ENCODE data around the gene SPRY4.
"Not testable (repeated sequence)": the region's sequence is repeated elsewhere in the genome, so short reads cannot be mapped to it uniquely, and the experiment has no call there.

SPRY4 gene

DNA sequence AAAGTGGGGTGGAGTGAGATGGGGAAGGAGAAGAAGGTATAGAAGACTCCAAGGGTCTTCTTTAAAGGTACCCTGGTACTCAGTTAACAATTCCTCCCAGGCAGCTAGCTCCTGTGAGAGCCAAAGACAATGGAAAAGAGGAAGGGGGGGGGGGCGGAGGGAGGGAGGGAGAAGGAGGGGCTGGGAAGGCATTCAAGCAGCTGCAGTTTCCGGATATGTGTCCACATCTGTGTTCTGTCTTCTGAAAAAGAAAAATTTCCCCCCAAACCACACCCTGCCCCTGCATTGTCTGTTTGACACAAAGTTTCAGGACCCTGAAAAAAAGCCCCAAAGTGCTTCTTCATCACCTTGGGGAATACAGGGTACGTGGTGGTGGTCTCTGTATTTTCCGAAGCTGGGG is 11.1 kb downstream of the SPRY4 start:
- no peak for DNase-seq

DNA sequence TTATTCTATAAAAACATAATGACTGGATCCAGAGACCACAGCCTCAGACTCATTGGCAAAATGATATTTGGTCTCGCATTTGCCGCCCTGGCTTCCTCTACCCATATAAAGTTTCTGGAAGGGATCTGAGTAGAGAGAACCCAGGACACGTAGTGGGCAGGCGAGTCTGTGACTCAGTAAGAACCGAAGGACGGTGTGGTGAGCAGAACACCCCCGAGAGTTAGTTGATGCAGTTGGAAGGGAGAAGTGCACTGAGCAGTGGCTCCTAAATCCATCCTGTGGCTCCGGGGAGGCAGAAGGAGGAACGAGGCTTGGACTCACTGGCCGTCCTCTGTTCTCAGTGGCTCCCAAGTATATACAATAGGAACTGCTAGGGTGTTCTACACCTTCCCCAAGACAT is 11.5 kb downstream of the SPRY4 start:
- DNase-seq, result no peak

DNA sequence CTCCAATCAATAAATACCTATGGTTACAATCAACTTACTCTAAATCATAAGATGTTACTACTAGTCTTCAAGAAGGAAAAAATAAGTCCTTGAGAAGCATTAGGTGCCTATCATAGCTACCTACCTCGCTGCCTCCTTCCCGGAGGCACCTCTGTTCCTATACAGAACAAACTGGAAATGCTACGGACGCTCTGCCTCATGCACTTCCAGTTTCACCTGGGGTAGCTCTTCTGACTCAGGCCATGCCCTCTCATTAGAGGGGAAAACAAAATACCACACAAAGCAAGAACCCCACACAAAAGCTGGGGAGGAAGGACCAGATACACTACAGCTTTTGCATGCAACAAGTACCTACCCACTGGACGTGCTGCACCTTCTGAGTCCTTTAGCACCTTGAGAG is 12.4 kb downstream of the SPRY4 start:
- DNase-seq, result no peak

DNA sequence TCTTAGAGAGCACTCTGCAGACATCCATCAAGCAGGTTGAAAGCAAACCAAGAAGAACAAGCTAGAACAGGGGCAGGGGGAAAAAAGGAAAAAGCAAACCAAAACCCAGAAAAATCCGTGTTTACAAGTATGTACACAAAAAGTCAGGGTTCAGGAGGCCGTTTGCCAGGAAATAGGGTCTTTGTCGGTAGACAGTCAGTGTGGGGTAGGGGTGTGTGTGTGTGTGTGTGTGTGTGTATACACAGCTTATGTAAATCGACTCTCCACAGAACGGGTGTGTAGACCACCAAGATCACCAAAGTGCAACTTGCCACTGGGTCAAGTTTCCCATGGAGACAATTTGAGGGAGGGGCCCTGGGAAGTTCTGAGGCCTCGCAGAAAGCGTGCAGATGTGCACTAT is 13.1 kb downstream of the SPRY4 start:
- DNase-seq, result no peak

DNA sequence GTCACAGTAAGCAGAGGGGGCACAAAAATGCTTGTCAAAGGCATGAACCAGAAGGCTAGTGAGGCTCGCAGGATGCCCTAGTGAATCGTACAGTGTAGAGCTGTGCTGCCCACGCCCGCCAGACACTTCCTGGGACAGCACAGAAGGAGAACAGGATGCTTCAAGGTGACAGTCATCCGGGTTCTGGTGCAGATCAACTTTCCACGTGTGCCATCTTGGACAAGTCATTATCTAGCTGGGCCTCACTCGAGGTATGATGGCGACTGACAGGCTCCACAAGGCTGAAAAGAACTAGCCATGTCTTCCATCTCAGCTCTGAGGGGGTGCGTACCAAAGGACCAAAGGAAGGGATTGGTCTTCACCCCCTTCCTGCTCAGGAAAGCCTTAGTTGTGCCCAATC is 14.0 kb downstream of the SPRY4 start:
- DNase-seq, result no peak

DNA sequence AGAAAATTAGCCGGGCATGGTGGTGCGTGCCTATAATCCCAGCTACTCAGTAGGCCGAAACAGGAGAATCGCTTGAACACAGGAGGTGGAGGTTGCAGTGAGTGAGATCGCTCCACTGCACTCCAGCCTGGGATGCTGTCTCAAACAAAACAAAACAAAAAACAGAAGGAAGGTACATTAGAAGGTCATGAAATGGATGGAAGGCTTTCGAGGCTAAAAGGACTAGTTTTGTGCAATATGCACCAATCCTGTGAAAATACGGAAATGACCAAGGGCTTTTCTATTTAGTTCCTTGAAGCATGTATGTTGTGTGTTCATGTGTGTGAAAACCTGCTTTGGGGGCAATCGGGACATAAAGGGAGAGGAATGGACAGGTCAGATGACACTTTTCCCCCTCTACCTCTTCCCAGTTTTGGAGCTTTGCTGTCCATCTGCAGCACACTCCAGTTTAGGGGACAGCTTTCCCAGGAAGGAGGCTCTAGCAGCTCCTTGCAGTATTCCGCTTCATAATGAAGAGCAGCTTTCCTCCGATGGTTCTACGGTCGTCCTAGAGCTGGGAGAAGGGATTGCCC is 15.0 kb downstream of the SPRY4 start:
- DNase-seq, result no peak

DNA sequence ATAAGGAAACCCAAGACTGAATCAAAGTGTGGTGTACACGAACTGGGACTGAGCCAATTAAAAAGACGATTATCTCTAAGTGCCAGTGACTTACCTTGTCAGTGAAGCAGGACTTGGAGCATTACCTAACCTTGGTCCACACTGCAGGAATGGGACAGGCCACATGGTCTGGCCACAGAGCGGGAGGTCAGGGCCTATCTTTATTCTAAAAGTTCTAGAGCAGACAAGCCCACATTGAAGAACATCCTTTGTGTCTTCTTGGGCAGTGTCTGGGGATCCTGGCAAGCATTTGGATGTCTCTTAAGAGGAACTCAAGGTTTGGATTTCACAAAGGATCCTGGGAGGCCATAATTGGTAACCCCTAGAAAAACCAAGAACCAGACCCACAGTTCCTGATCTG is 16.5 kb downstream of the SPRY4 start:
- DNase-seq, result no peak

DNA sequence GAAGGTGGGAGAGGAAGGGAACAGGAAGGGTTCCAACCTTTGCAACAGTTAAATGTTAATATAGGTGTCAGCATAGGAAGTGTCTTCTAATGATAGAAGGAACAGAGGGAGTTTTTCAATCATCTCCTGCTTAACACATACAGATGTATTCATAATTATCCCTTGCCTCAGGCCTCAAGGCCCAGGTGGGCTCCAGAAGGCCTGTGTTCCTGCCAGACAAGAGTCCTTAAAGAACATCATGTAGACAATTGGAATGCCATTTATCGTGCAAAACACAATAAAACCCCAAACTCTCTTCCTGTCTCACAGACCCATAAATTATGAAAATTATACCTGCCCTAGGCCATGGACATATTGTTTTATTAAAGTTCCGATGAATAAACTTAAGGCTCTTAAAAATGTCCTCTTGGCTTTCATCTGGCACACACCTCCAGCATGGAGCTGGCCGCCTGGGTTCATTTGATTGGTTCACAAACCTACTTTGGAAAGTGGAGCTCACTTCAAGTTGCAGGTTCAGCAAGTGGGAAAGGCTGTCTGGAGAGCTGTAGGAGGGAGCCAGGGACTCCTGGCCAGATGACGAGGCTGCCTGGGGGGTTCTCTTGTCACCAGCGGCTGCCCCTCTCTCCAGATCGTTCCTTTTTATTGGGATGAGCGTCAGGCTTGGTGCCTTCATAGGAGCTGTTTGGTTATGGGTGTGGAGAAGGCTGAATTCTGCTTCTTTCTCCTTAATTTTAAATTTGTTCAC is 17.5 kb downstream of the SPRY4 start:
- DNase-seq, result no peak

DNA sequence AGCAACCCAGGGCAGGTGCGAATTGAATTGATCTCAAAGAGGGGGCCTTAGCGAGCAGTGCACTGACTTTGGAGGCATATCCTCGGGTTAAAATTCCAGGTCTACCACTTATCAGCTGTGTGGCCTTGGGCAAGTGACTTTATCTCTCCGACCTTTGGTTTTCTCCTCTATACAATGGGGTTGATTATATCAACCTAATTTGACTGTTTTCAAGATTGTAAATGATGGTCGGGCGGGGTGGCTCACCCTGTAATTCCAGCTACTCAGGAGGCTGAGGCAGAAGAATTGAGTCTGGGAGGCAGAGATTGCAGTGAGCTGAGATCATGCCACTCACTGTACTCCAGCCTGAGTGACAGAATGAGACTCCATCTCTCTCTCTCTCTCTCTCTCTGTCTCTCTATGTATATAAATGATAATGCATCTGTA is 18.7 kb downstream of the SPRY4 start:
- no peak for DNase-seq

DNA sequence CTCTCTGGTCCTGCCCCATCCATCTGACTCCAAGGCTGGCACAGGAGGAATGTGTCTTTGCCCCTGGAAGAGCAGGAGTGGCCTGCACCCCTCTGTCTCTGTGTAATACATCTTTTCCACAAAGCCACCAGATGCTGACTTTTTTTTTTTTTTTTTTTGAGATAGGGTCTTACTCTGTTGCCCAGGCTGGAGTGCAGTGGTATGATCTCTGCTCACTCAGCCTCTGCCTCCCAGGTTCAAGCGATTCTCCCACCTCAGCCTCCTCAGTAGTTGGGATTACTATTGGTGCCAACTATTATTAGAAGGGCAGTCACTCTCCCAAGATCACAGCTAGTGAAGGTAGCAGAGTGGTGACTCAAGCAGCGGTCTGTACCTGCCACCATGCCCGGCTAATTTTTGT is 19.6 kb downstream of the SPRY4 start:
- no peak for DNase-seq

DNA sequence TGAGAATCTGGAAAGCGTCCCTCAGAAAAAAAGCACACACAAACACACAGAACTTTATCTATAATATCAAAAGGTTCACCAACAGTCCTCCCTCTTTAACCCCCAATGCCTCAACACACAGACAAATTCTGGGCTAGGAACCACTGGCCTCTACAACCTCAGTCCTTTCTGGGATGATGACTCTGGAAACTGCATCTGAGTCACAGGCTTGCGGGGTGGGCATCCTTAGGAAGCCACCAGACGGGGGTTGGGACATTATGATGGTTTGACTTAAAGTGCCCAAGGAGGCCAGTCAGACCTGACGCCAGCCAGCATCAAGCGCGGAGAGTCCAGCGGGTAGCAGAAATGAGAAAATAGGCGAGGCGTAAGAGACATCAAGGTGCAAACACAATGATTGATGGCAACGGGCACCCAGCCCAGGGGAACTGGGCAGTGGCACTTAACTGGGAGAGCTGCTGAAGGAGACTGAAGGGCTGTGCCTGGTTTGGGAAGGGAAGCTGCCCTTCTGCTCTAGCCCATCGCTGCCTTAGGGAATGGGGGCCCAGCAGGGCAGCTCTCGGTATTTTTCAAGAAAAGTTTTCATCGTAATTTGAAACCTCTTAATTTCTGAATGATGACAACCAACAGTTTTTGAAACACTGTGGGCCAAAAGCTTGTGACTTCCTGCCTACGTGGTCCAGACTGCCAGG is 20.7 kb downstream of the SPRY4 start:
- no peak for DNase-seq

DNA sequence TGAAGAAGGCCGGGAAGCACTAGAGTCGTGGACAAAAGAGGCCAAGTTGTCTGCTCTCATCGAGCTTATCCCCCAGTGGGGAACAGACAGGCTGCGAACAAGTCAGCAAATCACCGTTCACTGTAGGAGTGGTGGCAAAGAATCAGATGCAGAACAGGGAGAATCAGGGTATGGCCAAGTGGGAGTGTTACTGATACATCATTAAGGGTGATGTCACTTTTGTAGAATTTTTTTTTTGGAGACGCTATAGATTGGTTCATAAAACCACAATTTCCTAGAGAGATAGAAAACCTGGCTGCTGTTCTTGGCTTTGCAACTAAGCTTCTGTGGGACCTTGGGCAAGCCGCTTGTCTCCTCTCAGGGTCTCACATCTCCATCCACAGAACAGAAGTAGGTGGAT is 21.3 kb downstream of the SPRY4 start:
- DNase-seq, result no peak

DNA sequence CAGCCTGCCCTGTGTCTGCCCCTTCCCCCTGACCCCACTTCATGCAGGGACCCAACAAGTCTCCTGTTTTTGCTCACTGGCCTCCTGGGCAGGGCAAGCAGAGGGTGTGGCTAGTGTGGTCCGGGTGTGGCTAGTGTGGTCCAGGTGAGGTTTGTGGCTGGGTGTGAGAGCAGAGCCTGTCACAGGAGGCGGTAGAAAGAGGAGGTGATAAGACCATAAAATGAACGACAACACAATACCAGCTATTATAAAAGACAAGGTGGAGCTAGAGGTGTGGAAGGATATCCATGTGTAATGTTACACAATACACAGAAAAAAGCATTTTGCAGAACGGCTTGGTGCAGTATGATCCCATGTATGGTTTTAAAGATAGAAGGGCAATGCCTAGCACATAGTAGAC is 23.3 kb downstream of the SPRY4 start:
- DNase-seq, result no peak

DNA sequence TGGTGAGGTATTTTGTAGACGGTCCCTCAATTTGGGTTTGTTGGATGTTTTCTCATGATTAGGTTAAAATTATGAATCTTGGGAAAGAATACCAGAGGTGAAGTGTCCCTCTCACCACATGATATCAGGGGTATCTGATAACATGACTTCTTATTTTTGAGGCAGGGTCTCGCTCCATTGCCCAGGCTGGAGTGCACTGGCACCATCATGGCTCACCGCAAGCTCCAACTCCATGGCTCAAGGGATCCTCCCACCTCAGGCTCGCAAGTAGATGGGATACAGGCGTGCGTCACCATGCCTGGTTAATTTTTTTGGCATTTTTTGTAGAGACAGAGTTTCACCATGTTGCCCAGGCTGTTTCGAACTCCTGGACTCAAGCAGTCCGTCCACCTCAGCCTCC is 24.1 kb downstream of the SPRY4 start:
- DNase-seq, result no peak

DNA sequence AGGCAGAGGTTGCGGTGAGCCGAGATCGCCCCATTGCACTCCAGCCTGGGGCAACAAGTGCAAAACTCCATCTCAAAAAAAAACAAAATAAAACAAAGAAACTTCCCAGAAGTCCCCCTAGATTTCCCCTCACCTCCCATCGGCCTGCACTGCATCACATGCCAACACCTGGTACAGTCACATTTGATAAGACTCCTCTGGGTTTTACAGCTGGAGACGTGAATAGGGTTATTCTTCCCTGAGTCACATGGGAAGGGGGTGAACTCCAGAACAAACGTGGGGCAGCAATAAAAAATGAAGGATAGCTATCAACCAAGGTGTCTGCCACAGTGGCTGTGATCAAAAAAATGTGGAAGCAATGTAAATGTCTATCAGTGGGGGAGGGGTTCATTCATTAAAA is 26.0 kb downstream of the SPRY4 start:
- DNase-seq, result no peak

DNA sequence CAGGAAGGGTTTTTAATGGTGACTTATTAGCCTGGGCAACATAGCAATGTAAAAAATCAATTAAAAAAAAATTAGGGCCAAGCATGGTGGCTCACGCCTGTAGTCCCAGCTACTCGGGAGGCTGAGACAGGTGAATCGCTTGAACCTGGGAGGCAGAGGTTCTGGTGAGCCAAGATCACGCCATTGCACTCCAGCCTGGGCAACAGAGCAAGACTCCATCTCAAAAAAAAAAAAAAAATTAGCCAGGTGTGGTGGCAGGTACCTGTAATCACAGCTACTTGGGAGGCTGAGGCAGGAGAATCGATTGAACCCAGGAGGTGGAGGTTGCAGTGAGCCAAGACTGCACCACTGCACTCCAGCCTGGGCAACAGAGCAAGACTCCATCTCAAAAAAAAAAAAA is 27.0 kb downstream of the SPRY4 start:
- DNase-seq, result not testable (repeated sequence)

DNA sequence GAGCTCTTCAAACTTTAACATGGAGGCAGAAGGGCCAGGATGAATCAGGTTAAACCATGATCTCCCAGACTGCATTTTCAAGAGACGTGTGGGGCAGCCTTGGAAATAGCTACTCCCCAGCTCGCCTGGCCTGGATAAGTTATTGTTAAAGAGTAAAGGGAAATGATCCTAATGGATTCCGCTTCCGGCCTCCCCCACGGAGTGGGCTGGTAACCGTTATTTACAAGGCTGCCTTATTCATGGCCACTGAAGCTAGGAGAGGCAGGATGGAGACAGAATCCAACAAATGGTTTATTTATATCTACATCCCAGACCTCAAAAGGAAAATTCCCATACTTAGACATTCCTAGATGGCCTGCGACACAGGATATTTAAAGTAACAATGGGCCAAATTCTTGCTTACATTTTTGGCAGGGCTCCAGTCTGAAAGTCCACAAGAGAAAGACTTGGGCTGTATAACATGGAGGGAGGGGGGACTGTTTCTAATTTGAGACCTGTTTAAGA is 27.9 kb downstream of the SPRY4 start:
- no peak for DNase-seq

DNA sequence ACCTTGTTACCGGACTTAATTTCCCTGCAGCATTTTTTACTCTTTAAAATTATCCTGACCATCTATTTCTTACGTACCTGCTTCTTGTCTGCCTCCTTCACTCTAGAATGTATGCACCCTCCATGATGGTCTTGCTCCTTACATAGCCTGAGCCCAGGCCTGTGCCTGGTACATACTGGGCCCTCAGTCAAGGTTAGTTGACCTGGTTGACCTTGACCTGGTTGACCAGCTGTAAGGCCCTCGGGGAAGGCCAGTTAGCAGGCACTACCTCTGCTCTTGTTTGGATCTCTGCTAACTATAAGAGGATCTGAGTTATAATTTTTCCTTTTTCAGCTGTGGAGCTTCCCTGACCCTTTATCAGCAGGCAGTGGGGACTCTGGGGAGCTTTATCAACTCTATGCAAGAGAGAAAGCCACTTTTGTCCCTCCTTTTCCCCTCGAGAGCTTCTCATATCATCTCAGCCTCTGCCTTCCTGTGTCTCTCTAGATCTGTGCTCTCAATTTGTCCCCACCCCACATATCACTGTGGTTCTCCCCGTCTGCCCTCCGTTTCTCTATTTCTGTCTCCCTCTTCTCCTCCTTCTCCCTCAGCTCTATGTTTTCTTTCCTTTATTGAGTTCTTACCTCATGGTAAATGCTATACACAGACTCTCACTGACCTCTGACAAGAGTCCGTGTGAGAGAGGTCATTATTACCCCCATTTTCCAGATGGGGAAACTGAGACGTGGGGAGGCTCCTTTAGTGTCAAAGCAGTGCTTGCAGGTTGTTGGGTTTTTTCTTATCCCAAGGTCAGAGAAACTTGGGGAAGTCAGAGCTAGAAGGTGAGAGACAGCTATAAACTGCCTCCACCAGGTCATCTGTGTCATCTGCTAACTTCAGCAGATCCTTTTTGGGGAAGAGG is 28.6 kb downstream of the SPRY4 start:
- no peak for DNase-seq

DNA sequence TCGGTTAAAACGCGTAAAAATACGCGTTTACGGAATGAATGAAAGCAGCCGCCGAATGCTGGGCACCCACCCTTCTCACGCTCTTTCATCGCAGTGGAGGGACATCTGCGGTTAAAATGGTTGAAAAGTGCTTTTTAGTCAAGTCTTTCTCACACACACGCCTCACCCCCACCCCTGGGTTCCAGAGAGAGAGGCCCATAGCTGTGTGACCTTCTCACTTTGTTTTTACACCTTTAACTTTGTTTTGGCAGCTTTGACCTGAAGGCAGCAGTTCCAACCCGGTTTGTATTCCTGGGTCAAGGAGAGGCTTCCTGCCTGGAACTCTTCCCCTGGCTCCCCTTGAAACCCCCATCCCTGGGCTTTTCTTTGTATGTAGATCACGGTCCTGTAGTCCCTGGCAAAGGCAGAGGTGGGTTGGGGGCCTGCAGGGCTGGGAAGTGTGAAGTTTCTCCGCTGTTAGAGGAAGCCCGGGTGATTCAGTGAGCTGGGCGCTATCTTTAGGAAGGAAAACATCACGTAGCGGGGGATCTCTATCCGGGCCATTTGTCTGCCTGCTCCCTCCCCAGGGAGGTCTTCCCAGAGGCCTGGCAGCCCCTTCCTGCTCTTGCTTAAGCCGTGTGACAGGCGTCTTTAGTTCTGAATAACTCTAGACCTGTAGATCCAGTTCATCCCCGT is 29.6 kb downstream of the SPRY4 start:
- DNase-seq, result no peak

DNA sequence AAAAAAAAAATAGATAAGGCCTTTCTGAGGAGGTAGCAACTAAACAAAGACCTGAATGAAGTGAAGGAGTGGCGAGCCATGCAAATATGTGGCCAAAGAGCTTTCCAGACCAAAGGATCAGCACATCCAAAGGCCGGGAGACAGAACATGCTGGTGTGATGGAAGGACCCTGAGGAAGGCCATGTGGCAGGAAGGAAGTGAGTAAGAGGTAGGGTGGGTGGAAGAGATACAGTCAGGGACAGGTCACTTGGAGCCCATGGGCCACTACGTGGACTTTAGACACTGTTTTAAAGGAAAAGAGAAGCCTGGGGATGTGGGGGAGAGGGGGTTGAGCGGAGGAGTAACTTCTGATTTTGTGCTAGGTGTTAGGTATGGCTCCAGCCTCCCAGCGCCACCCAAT is 31.3 kb downstream of the SPRY4 start:
- no peak for DNase-seq

DNA sequence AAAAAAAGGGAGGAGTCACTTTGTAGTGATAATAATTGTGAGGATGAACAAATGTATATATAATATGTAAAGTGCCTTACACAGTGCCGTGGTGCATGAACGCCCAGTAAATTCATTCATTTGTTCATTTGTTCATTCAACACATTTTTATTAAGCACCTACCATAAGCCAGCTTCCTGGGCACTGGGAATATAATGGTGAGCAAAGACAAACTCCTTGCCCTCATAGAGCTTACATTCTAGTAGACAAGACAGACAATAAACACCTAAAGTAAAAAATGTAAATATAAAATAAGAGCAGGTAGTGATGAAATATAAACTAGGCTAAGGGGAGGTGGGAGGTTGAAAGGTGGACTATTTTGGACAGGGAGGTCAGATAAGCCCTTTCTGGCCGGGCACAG is 32.0 kb downstream of the SPRY4 start:
- no peak for DNase-seq

DNA sequence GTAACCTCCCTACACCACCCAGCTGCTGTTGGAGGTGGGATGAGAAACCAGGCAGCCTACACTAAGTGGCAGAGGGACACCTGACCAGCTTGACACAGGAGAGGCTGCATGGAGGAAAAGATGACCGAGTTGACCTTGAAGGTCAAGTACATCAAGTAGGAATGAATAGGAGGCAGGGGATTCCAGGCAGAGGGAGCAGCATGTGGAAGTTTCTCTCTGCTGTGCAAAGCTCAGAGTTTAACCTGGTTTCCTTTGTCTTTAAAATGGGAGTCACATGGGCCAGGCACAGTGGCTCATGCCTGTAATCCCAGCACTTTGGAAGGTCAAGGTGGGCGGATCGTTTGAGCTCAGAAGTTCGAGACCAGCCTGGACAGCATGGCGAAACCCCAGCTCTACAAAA is 32.6 kb downstream of the SPRY4 start:
- DNase-seq, result no peak

Measured in 8988T (cell line).